ENCODE data around the gene MCF2L.

- TF ChIP-seq EZH2 (IDR thresholded peaks at IDR 0.05; ENCODE audit: borderline replicate concordance, low read depth, low read length, poor library complexity, severe bottlenecking) (no peak), CTCF (conservative IDR thresholded peaks at IDR 0.05; ENCODE audit: low read depth, low read length) (no peak)
Measured at GRCh38 chr13:113094410-113094800, 125.4 kb downstream of the MCF2L start.
